T-helper 2 cell treated with Interferon-gamma antibody and Interleukin-4, amounts not matched to agents 100 ng/mL and 5 ng/mL, for 36 hours (primary cell): ENCODE data around the gene PPM1M. TPM values are rescaled to one million over a fixed set of nuclear protein-coding genes. Genes with fewer than 3 reads are reported as not detected.

Experiments used
- intact Hi-C: fragments of 100-400 bp; cut with micrococcal nuclease; formaldehyde crosslinking; loops from one replicate; pipeline ENCODE4 v1.15.1; 2023
- total RNA-seq: library from RNA; stranded (reverse); gene quantifications from 2 replicates; pipeline ENCODE4 v1.2.3, GENCODE V29; 2022

The PPM1M gene
- total RNA-seq, 1 donor from 2014 or later: 60.2 TPM

- intact Hi-C loops: no loop called here
Measured at GRCh38 chr3:52292247-52293065, 46.9 kb downstream of the PPM1M start.

- intact Hi-C loops: no loop called here
Measured at GRCh38 chr3:52293491-52294319, 48.1 kb downstream of the PPM1M start.

GRCh38 chr3:52294320-52295150 is 49.0 kb downstream of the PPM1M start:
- intact Hi-C loops: no loop called here

DNA sequence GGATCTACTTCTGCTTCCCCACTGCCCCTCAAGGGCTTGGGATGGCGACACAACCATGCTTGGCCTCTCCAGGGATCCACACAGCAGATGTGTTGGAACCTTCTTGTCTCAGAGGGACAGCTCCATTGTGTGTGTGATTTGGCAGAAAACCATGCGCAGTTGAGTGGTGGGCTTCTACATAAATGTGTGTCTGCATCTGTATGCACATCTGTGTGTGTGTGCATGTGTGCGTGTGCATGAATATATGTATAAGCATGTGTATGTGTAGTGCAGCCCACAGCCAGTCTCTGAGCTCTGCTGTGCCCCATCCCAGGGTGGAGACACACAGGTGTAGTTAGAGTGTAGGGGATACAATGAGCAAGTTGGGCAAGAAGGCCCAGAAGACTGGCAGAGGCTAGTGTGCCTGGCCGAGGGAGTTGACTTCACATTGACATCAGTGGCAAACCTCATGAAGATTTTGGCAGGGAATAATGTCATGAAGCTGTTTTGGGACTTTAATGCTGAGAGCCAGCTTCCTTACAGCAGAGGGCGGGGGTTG is 50.2 kb downstream of the PPM1M start:
- intact Hi-C loops: no loop called here

- intact Hi-C loops: no loop called here
Measured at GRCh38 chr3:52297242-52298148, 51.9 kb downstream of the PPM1M start.

GRCh38 chr3:52298149-52299098 is 52.9 kb downstream of the PPM1M start:
- intact Hi-C loops: no loop called here

GRCh38 chr3:52299247-52299878 is 53.8 kb downstream of the PPM1M start:
- intact Hi-C loops: no loop called here

Other genes with a start within 250 kb of the PPM1M start
- gene RPL29, start 249.9 kb upstream of the PPM1M start, total RNA-seq: 1,352 and 1,360 TPM in 2 replicates
- gene DUSP7, start 189.2 kb upstream of the PPM1M start, total RNA-seq: 42.4 and 43.7 TPM in 2 replicates
- gene POC1A, start 91.3 kb upstream of the PPM1M start, total RNA-seq: 28.4 and 28.9 TPM in 2 replicates
- gene ALAS1, start 47.6 kb upstream of the PPM1M start, total RNA-seq: 74.4 and 77.3 TPM in 2 replicates
- gene TLR9, start 20.1 kb upstream of the PPM1M start, total RNA-seq: 0.25 TPM in 1 of 2 replicates, not detected in the other
- gene TWF2, start 6.6 kb upstream of the PPM1M start, total RNA-seq: 107 and 109 TPM in 2 replicates
- gene WDR82, start 32.9 kb downstream of the PPM1M start, total RNA-seq: 127 and 129 TPM in 2 replicates
- gene GLYCTK, start 42.1 kb downstream of the PPM1M start, total RNA-seq: 21.6 and 22.0 TPM in 2 replicates
- gene DNAH1, start 70.6 kb downstream of the PPM1M start, total RNA-seq: 25.5 and 25.9 TPM in 2 replicates
- 91.0 and 96.8 TPM in 2 replicates for gene BAP1, start 164.2 kb downstream of the PPM1M start, total RNA-seq
- 12.6 and 13.5 TPM in 2 replicates for gene PHF7, start 164.9 kb downstream of the PPM1M start, total RNA-seq
- 0.16 and 0.23 TPM in 2 replicates for gene SEMA3G, start 199.3 kb downstream of the PPM1M start, total RNA-seq
- gene TNNC1, start 208.3 kb downstream of the PPM1M start, total RNA-seq: 0.23 and 0.27 TPM in 2 replicates
- 79.6 and 83.0 TPM in 2 replicates for gene NISCH, start 209.8 kb downstream of the PPM1M start, total RNA-seq
- gene STAB1, start 249.6 kb downstream of the PPM1M start, total RNA-seq: 0.05 and 0.09 TPM in 2 replicates